ENCODE measurements around the gene RSRC1.

GRCh38 chr3:158535918-158536317 lies 426.0 kb downstream of the RSRC1 start:
- TF ChIP-seq EZH2 (IDR thresholded peaks at IDR 0.05; ENCODE audit: insufficient read depth, low read length) (no peak), CTCF (IDR thresholded peaks at IDR 0.05; ENCODE audit: insufficient read depth, low read depth, low read length) (no peak)

Data from astrocyte (in vitro differentiated cells and primary cell).